CD4-positive, alpha-beta memory T cell (primary cell): ENCODE measurements around the gene ANKRD11. TPM values are rescaled to one million over a fixed set of nuclear protein-coding genes. Genes with fewer than 3 reads are reported as not detected.

Experiments used
- CTCF ChIA-PET: fragments of 350-600 bp; sonication (Branson Sonifier 250); formaldehyde crosslinking; loops from one replicate; lab custom pipeline; 2021; ENCODE audit warnings: inconsistent platforms; ENCODE audit not compliant: partially characterized antibody; lab: Charles Lee
- POLR2A ChIA-PET: fragments of 350-600 bp; sonication (Branson Sonifier 250); formaldehyde crosslinking; loops from one replicate; lab custom pipeline; 2021; ENCODE audit not compliant: partially characterized antibody; lab: Charles Lee
- DNase-seq, 5 donors: peaks; one replicate each; pipeline versions ENCODE4 v3.0.0 to v3.0.0-alpha.2; 2020 to 2022; ENCODE audit warnings: mixed read lengths in 1 of 5
- H3K27ac ChIP-seq: one replicate; pipeline ENCODE4 v1.7.0; 2013; ENCODE audit warnings: low read depth, low read length
- H3K27me3 ChIP-seq: 2 replicates; pipeline ENCODE4 v1.7.0; 2013; ENCODE audit warnings: mild to moderate bottlenecking, low read length, moderate library complexity; ENCODE audit not compliant: insufficient read depth
- H3K36me3 ChIP-seq: 2 replicates; pipeline ENCODE4 v1.7.0; 2013; ENCODE audit warnings: mild to moderate bottlenecking, low read length, moderate library complexity; ENCODE audit not compliant: insufficient read depth
- H3K4me1 ChIP-seq: 2 replicates; pipeline ENCODE4 v1.7.0; 2013; ENCODE audit warnings: mild to moderate bottlenecking, low read length, moderate library complexity; ENCODE audit not compliant: insufficient read depth
- H3K4me3 ChIP-seq, 2 donors: one replicate each; pipeline ENCODE4 v1.7.0; 2013; ENCODE audit warnings: low read length in 2 of 2, mild to moderate bottlenecking in 1 of 2
- H3K9me3 ChIP-seq, 2 donors: one replicate each; pipeline ENCODE4 v1.7.0; 2013; ENCODE audit warnings: low read length in 2 of 2, control low read depth in 1 of 2; ENCODE audit not compliant: control insufficient read depth in 1 of 2
- H3K27ac Mint-ChIP-seq, 7 donors: one replicate each; pipeline ENCODE4 v1.8.0; 2020 to 2021; ENCODE audit warnings: mixed read lengths in 7 of 7, mild to moderate bottlenecking in 6 of 7, inconsistent platforms in 3 of 7, moderate library complexity in 3 of 7
- H3K27me3 Mint-ChIP-seq, 2 donors: one replicate each; pipeline ENCODE4 v1.8.0; 2020 to 2021; ENCODE audit warnings: mixed read lengths in 2 of 2
- H3K36me3 Mint-ChIP-seq, 2 donors: one replicate each; pipeline ENCODE4 v1.8.0; 2020 to 2021; ENCODE audit warnings: mixed read lengths in 2 of 2, inconsistent platforms in 1 of 2, mild to moderate bottlenecking in 1 of 2
- H3K4me1 Mint-ChIP-seq, 4 donors: one replicate each; pipeline ENCODE4 v1.8.0; 2020 to 2021; ENCODE audit warnings: mixed read lengths in 4 of 4, mild to moderate bottlenecking in 1 of 4
- H3K4me3 Mint-ChIP-seq, 8 donors: one replicate each; pipeline ENCODE4 v1.8.0; 2020 to 2021; ENCODE audit warnings: mixed read lengths in 8 of 8, mild to moderate bottlenecking in 7 of 8, moderate library complexity in 6 of 8, inconsistent platforms in 3 of 8
- H3K9me3 Mint-ChIP-seq, 8 donors: one replicate each; pipeline ENCODE4 v1.8.0; 2020 to 2021; ENCODE audit warnings: mixed read lengths in 8 of 8, mild to moderate bottlenecking in 5 of 8, inconsistent platforms in 3 of 8, moderate library complexity in 1 of 8
- intact Hi-C: fragments of 100-400 bp; cut with micrococcal nuclease; formaldehyde crosslinking; loops from one replicate; pipeline ENCODE4 v1.15.1; 2023
- polyA plus RNA-seq, 2 donors: library from polyadenylated mRNA; unstranded; fragments of 300-500 nt; fragmentation: Illumina TruSeq; gene quantifications; one replicate each; pipeline ENCODE4 v1.2.3, GENCODE V29; 2021
- total RNA-seq, 2 experiments: library from RNA; stranded (reverse); gene quantifications; one replicate each; pipeline ENCODE4 v1.2.3, GENCODE V29; 2021

The ANKRD11 gene
- total and polyA plus RNA-seq, 4 experiments from 2014 or later = 3.9 to 246 (median 140) TPM

DNA sequence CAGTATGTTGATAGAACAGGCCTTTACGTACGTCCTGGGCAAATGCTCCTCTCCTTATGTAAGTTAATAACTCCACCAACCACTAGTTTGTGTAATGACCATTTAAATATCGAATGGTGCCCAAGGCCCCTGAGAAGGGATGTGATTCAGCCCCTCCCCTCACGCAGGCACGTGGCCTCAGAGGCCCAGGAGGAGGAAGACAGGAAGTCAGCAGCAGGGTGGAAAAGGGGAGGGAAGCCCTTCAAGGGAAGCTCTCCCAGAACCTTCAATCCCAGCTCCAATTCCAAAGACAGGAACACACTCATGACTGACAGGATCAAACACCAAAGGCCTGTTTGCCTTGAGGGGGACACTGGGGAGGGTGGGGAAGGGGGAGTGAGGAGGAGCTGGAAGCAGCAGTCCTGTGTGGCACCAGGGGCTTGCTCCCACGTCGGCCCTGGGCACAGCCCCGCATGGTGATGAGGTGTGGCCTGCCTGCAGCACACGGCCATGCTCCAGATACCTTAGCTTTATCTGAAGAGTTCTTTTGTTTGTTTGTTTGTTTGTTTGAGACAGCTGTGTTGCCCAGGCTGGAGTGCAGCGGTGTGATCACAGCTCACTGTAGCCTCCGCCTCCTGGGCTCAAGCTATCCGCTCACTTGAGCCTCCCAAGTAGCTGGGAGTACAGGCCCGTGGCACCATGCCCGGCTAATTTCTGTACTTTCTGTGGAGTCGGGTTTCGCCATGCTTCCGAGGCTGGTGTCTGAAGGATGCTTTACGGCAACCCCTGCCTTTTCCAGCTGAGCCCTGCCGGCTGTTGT lies 167.8 kb downstream of the ANKRD11 start:
- Mint-ChIP-seq H3K4me3 (peak overlapping the region in 7 of 8 donors; percentile 25 to 82 (median 66)), H3K9me3 (peaks cover 0 to 5% (median 0%) of the 10 kb centered on the region in 8 donors), H3K4me1 (peaks cover 72 to 96% (median 86%) of the 10 kb centered on the region in 4 donors)

DNA sequence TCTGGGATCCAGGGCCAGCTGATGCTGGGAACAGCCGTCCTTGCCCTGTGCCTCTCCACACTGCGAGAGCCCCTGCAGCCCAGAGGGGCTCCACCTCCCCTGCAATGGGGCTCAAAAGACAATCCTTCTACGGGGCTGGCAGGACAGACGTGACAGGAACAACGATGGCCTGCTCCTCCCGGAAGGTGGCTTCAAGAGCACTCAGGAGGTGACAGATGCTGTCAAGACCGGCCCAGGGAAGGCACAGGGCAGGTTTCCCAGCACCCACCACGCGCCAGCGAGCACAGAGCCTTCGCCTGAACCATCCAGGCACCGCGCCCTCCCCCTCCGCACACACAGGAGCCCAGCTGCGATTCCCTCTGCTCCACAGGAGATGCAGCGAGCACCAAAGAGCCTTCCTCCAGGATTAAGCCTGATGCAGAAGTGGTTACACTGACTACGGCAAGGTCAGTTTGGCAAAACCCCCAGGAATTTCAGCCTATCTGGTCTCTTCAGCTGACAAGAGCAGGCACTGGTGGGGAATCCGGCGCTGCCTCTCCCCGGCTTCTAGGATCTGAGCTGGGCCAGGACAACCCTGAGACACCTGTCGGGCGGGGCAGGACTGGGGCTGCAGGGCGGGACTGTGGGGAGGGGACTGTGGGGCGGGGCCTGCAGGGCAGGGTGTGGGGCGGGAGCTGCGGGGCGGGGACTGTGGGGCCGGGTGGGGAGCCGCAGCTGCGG lies 169.4 kb downstream of the ANKRD11 start:
- POLR2A ChIA-PET = interaction anchor here (1.8 kb wide), 1 partner anchor 187 kb away, joined by 6 read pairs; the partner anchor contains the start of gene SPG7
- intact Hi-C loops = no loop called here
- Histone ChIP-seq H3K36me3 (no peaks in the 10 kb centered on the region), H3K4me1 (peaks cover 99% of the 10 kb centered on the region), H3K27ac (no peak overlapping the region), H3K27me3 (no peaks in the 10 kb centered on the region), H3K9me3 (no peaks in the 10 kb centered on the region), H3K4me3 (no peak overlapping the region)
- Mint-ChIP-seq H3K27me3 (no peaks in the 10 kb centered on the region), H3K4me3 (peak overlapping the region in 5 of 8 donors; percentile 1 to 46 (median 41)), H3K36me3 (peaks cover 3 to 28% of the 10 kb centered on the region in 2 donors), H3K27ac (peak overlapping the region in 3 of 7 donors; percentile 13 to 98 (median 15)), H3K9me3 (peaks cover 0 to 8% (median 0%) of the 10 kb centered on the region in 8 donors), H3K4me1 (peaks cover 74 to 96% (median 89%) of the 10 kb centered on the region in 4 donors)
- DNase-seq = peak in 1 of 5 donors; percentile 11
- CTCF ChIA-PET = no interaction called here

More for the DNA sequence above, 167.8 kb downstream of the ANKRD11 start:
- DNase-seq = no peak
- POLR2A ChIA-PET = interaction anchor here (1.7 kb wide), 1 partner anchor 37 kb away, joined by 4 read pairs; no protein-coding TSS in a partner anchor
- Histone ChIP-seq H3K27me3 (no peaks in the 10 kb centered on the region), H3K27ac (no peak overlapping the region), H3K4me1 (peaks cover 98% of the 10 kb centered on the region), H3K9me3 (no peaks in the 10 kb centered on the region), H3K36me3 (no peaks in the 10 kb centered on the region), H3K4me3 (no peak overlapping the region)
- Mint-ChIP-seq H3K27ac (peak overlapping the region in 5 of 7 donors; percentile 57 to 79 (median 77)), H3K27me3 (no peaks in the 10 kb centered on the region), H3K36me3 (peaks cover 6 to 26% of the 10 kb centered on the region in 2 donors)
- intact Hi-C loops = no loop called here
- CTCF ChIA-PET = no interaction called here

DNA sequence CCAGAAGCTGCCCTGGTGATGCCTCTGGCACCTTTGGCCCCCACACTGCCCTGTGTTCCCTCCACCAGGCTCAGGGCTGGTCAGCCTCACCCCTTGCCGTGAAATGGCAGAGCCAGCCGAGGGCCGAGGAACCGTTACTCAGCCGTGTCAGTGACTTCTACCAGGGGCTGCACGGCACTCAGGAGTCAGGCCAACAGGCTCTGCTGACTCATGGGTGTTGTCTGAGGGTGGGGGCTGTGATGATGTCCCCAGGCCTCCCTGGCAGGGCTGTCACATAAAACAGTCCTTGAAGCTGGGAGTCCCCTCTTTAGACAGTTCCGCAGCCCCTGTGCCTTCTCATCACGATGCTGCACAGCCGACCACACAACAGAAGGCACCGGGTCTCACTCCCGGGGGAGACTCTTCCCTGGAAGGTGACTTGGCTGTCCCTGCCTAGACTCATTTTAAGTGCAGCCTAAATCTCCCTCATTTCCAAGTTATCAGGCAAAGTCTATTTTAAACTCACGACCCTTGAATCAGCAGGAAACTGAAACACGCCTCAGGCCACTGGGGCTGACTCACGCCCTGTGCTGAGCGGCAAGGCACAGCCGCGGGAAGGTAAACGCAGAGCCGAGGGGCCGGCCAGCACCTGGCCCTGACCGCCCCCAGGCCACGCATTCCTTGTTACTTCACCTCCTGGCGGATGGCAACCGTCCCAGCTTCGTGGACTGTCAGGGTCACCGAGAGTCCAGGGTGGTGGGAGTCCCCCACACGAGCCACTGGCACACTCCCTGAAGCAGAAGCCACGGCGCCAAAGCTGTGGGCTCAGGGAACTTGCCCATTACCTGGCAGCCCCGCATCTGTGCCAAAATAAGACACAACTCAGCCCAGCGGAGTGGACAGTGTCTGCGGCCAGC lies 170.2 kb downstream of the ANKRD11 start:
- Histone ChIP-seq H3K27me3 (no peaks in the 10 kb centered on the region), H3K4me1 (peaks cover 99% of the 10 kb centered on the region), H3K27ac (no peak overlapping the region), H3K36me3 (no peaks in the 10 kb centered on the region), H3K9me3 (no peaks in the 10 kb centered on the region), H3K4me3 (no peak overlapping the region)
- Mint-ChIP-seq H3K27ac (peak overlapping the region in 6 of 7 donors; percentile 55 to 98 (median 74)), H3K36me3 (peaks cover 3 to 26% of the 10 kb centered on the region in 2 donors), H3K27me3 (no peaks in the 10 kb centered on the region), H3K4me1 (peaks cover 72 to 96% (median 89%) of the 10 kb centered on the region in 4 donors), H3K4me3 (peak overlapping the region in 7 of 8 donors; percentile 48 to 77 (median 68)), H3K9me3 (peaks cover 0 to 8% (median 0%) of the 10 kb centered on the region in 8 donors)
- CTCF ChIA-PET = interaction anchor here (0.9 kb wide), 1 partner anchor 80 kb away, joined by 3 read pairs; no protein-coding TSS in a partner anchor
- POLR2A ChIA-PET = interaction anchor here (1.8 kb wide), 1 partner anchor 188 kb away, joined by 6 read pairs; the partner anchor contains the start of gene SPG7
- no peak for DNase-seq
- intact Hi-C loops = loop anchor here (5.0 kb wide), 2 partner anchors 167 to 237 kb away; no protein-coding TSS in a partner anchor

DNA sequence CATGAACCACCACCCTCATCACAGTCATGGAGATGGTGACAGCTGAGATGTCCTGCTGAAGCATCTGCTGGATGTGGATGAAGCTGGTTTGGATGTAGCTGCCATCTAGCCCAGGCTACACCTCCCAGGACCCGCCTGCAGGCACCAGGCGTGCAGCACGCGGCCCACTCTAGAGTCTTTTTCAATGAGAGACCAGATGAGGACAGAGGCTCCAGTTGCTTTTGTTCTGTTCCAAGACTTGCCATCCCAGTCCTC lies 170.8 kb downstream of the ANKRD11 start:
- peak overlapping the region in 3 of 7 donors; percentile 58 to 98 (median 81) for H3K27ac Mint-ChIP-seq
- no peaks in the 10 kb centered on the region for H3K27me3 Mint-ChIP-seq
- peaks cover 72 to 96% (median 89%) of the 10 kb centered on the region in 4 donors for H3K4me1 Mint-ChIP-seq
- peaks cover 0 to 8% (median 0%) of the 10 kb centered on the region in 8 donors for H3K9me3 Mint-ChIP-seq
- DNase-seq = no peak
- H3K36me3 Mint-ChIP-seq = peaks cover 3 to 28% of the 10 kb centered on the region in 2 donors
- no peaks in the 10 kb centered on the region for H3K27me3 ChIP-seq
- no peak overlapping the region for H3K4me3 ChIP-seq
- no peaks in the 10 kb centered on the region for H3K9me3 ChIP-seq
- H3K36me3 ChIP-seq = no peaks in the 10 kb centered on the region
- peaks cover 99% of the 10 kb centered on the region for H3K4me1 ChIP-seq
- intact Hi-C loops = loop anchor here (5.0 kb wide), 2 partner anchors 168 to 238 kb away; no protein-coding TSS in a partner anchor
- POLR2A ChIA-PET = interaction anchor here (0.9 to 1.8 kb wide), 2 partner anchors 89 to 189 kb away, joined by 3 to 6 read pairs; partner anchors contain the start of gene SPG7
- H3K4me3 Mint-ChIP-seq = peak overlapping the region in 3 of 8 donors; percentile 12 to 77 (median 36)
- no peak overlapping the region for H3K27ac ChIP-seq
- CTCF ChIA-PET = interaction anchor here (0.6 to 0.9 kb wide), 2 partner anchors 10 to 79 kb away, joined by 3 read pairs; no protein-coding TSS in a partner anchor

DNA sequence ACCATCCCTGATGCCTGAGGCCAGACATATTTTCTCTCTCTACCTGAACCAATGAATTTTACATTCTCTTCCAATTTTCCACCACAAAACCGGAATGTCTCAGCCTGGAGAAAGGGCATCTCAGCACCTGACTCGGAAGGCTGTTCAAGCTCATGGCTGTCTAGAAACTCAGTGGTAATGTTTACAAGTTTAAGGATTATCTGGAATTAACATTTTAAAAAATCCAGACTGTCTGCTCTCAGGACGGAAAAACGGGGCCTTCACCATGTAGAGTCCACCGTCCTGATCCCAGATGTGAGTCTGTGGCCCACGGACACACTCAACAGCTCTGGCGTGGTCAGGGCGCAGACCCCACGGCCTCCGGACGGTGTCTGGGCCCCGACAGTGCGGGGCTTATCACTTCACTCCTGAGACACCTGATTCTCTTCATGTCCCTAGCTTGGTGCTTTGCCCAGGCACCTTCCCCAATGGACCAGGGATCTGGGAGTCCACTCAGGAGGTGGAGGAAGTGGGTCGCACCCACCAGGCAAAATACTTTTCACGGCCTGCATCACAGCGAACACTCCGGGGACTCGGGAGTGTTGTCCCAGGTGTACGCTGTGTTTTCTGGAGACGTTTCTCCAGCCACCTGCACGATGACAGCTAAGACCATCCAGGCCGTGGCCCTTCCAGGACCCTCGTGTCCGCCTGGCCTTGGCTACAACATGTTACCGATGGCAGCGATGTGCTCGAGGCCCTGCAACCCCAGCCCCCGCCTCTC lies 171.3 kb downstream of the ANKRD11 start:
- intact Hi-C loops = loop anchor here (5.0 kb wide), 2 partner anchors 168 to 238 kb away; no protein-coding TSS in a partner anchor
- POLR2A ChIA-PET = interaction anchor here (0.9 to 1.8 kb wide), 2 partner anchors 90 to 189 kb away, joined by 3 to 6 read pairs; partner anchors contain the start of gene SPG7

More for the DNA sequence above, 171.3 kb downstream of the ANKRD11 start:
- Mint-ChIP-seq H3K4me1 (peaks cover 73 to 96% (median 89%) of the 10 kb centered on the region in 4 donors), H3K36me3 (peaks cover 3 to 31% of the 10 kb centered on the region in 2 donors), H3K27me3 (no peaks in the 10 kb centered on the region), H3K4me3 (peak overlapping the region in 5 of 8 donors; percentile 36 to 81 (median 65)), H3K9me3 (peaks cover 0 to 8% (median 0%) of the 10 kb centered on the region in 8 donors), H3K27ac (peak overlapping the region; percentile 42 to 98 (median 77))
- Histone ChIP-seq H3K4me3 (no peak overlapping the region), H3K4me1 (peaks cover 99% of the 10 kb centered on the region), H3K27ac (no peak overlapping the region), H3K9me3 (no peaks in the 10 kb centered on the region), H3K27me3 (no peaks in the 10 kb centered on the region), H3K36me3 (no peaks in the 10 kb centered on the region)
- DNase-seq = peak in 1 of 5 donors; percentile 22
- CTCF ChIA-PET = interaction anchor here (0.6 to 0.9 kb wide), 3 partner anchors 11 to 79 kb away, joined by 3 read pairs; no protein-coding TSS in a partner anchor
